Measurements from ENCODE around the gene BTRC. TPM values are rescaled to one million over a fixed set of nuclear protein-coding genes. Genes with fewer than 3 reads are reported as not detected.
A peak's percentile ranks its signal among the peaks of the same experiment; 100 is the strongest.

BTRC gene
- total RNA-seq, 1 donor from 2014 or later = 19.0 TPM

DNA sequence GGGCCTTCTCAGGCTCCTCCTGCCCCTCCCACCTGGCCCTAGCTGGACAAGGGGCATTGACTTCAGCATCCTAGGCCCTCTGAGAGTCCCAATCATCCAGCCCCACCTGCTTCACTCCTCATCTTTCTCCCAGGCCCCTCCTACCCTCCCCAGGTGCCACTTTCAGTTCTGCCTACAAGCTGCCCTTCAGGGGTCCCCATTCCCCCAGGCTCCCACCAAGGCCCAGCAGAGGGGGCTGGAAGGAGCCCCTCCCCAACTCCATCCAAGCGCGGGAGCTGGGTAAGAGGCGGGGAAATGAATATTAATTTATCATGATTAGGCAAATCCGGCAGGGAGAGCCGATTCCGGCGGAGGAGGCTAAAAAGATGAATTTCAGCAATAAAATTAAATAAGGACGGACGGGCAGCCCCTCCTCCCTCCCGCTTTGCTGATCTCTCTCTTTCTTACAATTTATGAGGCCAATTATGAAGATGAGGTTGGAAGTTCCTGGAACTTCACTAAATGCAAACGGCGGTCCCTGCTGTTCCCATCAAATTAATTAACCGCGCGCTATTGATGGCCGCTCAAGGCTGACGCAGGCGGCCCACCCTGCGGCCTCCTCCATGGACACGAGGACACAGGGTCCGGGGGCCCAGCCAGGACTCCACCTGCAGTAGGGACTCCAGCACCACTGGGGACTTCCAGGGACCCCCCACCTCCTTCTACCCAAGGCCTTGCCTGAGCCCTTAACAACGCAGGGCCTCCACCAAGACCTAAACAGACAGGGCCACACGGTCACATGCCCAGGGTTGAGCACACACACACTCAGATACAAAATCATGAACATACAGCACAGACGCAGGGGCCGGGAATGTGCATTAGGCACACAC lies 220.2 kb downstream of the BTRC start:
- Mint-ChIP-seq H3K27ac (no peak overlapping the region), H3K4me1 (peaks cover 8% of the 10 kb centered on the region), H3K9me3 (no peaks in the 10 kb centered on the region), H3K27me3 (peaks cover 8% of the 10 kb centered on the region), H3K4me3 (no peak overlapping the region), H3K36me3 (ENCODE audit: low read depth) (peaks cover 9% of the 10 kb centered on the region)
- no peak for DNase-seq
- intact Hi-C loops (cut with micrococcal nuclease) = no loop called here

DNA sequence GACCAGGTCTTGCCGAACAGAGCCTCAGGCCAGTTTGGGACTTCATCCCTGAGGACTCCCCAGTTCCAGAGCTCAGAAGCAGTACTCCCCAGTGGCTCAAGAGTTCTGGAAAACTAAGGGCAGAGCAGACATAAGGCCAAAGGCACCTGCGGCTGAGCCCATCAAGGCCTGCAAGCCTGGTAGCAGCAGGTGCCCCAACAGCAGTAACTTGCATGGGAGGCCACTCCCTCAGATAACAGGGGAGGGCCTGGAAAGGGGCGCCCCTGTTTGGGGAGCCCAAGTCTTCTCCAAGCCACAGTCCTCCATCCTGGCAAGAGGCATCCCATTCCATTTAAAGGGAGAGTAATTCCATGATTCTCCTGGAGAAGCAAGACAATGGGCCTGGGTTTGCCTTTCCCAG lies 221.1 kb downstream of the BTRC start:
- H3K4me1 Mint-ChIP-seq = no peaks in the 10 kb centered on the region
- intact Hi-C loops (cut with micrococcal nuclease) = no loop called here
- H3K36me3 Mint-ChIP-seq (ENCODE audit: low read depth) = peaks cover 11% of the 10 kb centered on the region
- no peak overlapping the region for H3K4me3 Mint-ChIP-seq
- H3K27ac Mint-ChIP-seq = no peak overlapping the region
- no peaks in the 10 kb centered on the region for H3K27me3 Mint-ChIP-seq
- DNase-seq = no peak
- no peaks in the 10 kb centered on the region for H3K9me3 Mint-ChIP-seq

DNA sequence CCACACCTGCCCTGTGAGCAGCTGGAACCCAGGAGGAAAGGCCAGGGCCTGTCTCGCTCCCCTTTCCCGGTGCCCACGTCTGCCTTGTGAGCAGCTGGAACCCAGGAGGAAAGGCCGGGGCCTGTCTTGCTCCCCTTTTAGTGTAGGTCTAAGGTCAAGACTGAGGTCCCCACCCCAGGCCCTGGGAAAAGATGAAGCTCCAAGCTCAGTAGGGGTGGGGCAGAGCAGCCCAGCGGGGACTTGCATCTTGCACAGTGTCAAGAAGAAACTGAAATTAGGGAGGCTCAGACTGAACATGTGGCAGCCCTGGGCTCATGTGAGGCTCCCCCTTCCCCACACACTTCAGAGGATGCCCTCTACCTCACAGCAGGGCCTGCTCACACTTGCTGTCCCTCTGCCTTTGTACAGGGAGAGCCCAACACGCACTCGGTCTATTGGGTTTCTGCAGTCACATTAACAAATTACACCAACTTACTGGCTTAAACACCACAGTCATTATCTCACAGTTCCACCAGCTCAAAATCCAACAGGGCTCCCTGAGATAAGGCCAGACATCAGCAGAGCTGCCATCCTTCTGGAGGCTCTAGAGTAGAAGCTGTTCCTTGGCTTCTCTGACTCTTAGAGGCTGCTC lies 221.7 kb downstream of the BTRC start:
- Mint-ChIP-seq H3K4me3 (no peak overlapping the region), H3K27me3 (no peaks in the 10 kb centered on the region), H3K36me3 (ENCODE audit: low read depth) (peaks cover 12% of the 10 kb centered on the region), H3K27ac (no peak overlapping the region), H3K4me1 (no peaks in the 10 kb centered on the region), H3K9me3 (no peaks in the 10 kb centered on the region)
- intact Hi-C loops (cut with micrococcal nuclease) = no loop called here
- no peak for DNase-seq

DNA sequence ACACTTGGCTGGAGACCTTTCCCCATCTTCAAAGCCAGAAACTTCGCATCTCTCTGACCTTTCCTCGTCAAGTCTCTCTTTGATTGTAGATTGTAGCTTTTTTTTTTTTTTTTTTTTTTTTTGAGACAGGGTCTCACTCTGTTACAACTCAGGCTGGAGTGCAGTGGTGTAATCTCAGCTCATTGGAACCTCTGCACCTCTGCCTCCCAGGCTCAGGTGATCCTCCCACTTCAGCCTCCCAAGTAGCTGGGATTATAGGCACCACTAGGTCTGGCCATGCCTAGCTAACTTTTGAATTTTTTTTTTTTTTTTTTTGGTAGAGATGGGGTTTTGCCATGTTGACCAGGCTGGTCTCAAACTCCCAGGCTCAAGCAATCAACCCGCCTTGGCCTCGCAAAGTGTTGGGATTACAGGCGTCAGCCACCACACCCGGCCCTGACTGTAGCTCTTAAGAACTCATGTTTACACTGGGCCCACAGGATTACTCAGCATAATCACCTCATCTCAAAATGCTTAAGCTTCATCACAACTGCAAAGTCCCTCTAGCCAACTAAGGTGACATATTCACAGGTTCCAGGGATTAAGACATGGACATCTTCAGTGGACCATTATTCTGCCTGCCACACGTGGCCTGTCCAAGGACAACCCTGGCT lies 222.4 kb downstream of the BTRC start:
- Mint-ChIP-seq H3K4me1 (no peaks in the 10 kb centered on the region), H3K27me3 (no peaks in the 10 kb centered on the region), H3K27ac (no peak overlapping the region), H3K9me3 (no peaks in the 10 kb centered on the region), H3K36me3 (ENCODE audit: low read depth) (peaks cover 13% of the 10 kb centered on the region), H3K4me3 (no peak overlapping the region)
- intact Hi-C loops (cut with micrococcal nuclease) = no loop called here
- DNase-seq = no peak

DNA sequence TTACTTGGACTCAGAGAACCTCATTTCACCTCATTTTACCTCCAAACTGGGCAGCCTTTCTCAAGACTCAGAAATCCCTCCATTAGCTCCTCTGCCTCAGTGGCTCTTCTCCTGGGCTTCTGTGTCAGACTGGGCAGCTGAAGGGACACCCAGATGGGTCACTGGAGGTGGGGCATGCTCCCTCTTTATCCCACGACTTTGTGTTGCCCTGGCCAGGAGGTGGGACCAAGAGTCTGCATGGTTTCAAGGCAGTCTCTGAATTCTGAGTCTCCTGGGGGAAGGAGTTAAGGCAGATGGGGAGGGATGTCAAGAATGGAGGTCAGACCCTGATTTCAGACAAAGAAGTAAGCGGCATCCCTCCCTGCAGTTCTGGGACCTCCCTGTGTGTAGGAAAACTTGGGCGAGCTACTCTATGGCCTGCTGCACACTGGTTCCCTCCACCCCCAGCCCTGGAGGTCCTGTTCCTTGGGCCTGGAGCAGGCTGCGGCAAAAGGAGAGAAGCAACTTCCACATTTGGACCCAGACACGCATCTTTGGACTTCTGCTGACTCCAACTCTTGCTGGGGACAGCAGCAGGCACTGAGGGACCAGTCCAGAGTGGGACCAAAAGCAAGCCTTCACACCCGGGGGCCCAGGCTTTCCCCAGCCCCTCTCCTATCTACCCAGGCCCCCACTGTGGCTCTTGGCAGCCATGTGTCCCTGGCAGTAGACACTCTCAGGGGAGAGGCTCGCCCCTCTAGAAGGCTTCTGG lies 223.3 kb downstream of the BTRC start:
- H3K27me3 Mint-ChIP-seq = no peaks in the 10 kb centered on the region
- no peak overlapping the region for H3K4me3 Mint-ChIP-seq
- no peaks in the 10 kb centered on the region for H3K4me1 Mint-ChIP-seq
- no peak for DNase-seq
- intact Hi-C loops (cut with micrococcal nuclease) = no loop called here
- no peaks in the 10 kb centered on the region for H3K9me3 Mint-ChIP-seq
- peaks cover 16% of the 10 kb centered on the region for H3K36me3 Mint-ChIP-seq (ENCODE audit: low read depth)
- H3K27ac Mint-ChIP-seq = no peak overlapping the region

DNA sequence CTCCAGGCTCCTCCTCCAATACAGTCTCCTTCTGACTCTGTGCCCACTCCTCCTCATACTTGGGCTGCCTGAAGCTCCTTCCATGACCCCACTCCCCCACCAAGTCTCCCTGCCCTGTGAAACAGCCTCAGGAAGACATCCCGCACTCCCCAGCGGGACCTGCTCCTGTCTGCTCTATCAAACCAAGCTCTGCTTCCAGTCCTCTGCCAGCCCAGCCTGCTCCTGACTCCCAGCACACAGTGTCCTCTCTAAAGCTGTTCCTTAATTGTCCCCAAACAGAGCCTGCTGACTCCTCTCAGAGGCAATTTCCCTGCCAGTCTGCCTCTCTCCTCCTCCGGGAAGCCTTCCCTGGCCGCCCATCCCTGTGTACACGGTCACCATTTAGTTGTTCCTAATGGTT lies 224.2 kb downstream of the BTRC start:
- intact Hi-C loops (cut with micrococcal nuclease) = no loop called here
- H3K36me3 Mint-ChIP-seq (ENCODE audit: low read depth) = peaks cover 19% of the 10 kb centered on the region
- H3K4me1 Mint-ChIP-seq = no peaks in the 10 kb centered on the region
- no peak for DNase-seq
- H3K27ac Mint-ChIP-seq = no peak overlapping the region
- no peaks in the 10 kb centered on the region for H3K27me3 Mint-ChIP-seq
- H3K4me3 Mint-ChIP-seq = no peak overlapping the region
- no peaks in the 10 kb centered on the region for H3K9me3 Mint-ChIP-seq

DNA sequence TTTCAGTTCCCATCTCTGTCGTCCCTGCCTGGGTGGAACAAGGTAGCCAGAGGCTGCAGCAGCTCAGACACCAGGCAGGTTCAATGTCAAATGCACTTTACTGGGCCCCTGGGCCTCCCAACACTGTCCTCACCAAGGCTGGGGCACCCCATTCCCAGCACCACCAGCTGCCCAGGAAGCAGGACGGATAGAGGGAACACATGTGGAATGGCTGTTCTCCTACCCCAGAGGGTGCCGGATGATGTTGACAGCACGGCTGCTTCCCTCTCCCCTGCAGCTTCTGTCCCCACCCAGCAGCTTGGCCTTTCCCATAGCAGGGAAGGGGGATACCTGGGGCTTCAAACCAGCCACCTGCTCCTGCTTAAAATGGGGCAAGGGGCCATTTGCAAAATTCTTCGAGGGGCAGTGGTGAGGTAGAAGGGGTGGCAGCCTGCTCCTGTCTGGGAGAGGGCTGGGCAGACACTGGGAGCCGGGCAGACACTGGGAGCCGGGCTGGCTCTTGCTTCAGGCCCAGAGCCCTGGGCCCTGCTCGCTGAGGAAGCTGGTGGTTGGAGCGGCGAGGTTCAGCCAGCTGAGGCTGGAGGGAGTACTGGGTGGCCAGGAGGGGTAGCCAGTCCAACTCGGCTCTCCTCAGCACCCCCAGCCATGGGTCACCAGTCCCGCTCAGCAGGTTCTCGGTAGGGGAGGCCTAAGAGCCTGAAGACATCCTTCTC lies 225.0 kb downstream of the BTRC start:
- Mint-ChIP-seq H3K9me3 (no peaks in the 10 kb centered on the region), H3K36me3 (ENCODE audit: low read depth) (peaks cover 22% of the 10 kb centered on the region), H3K4me1 (no peaks in the 10 kb centered on the region), H3K27me3 (no peaks in the 10 kb centered on the region), H3K27ac (no peak overlapping the region), H3K4me3 (no peak overlapping the region)
- intact Hi-C loops (cut with micrococcal nuclease) = no loop called here
- DNase-seq = no peak

DNA sequence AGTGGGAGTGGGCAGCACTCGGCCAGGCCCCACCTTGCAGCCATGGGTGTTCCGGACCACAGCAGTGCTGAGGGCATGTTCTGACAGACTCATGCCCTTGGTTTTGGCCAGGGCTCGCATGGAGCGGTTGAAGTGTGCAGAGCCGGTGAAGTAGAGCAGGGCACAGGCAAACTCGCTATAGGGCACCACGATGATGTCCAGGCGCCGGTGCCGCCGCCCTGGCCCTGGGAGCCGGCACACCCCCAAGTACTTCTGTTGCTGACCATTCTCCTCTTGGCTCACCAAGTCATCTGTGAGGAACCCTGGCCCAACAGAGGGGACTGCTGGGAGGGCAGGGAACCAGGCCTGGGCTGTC lies 225.5 kb downstream of the BTRC start:
- DNase-seq = no peak
- no peak overlapping the region for H3K4me3 Mint-ChIP-seq
- H3K36me3 Mint-ChIP-seq (ENCODE audit: low read depth) = peaks cover 25% of the 10 kb centered on the region
- no peaks in the 10 kb centered on the region for H3K27me3 Mint-ChIP-seq
- intact Hi-C loops (cut with micrococcal nuclease) = no loop called here
- H3K4me1 Mint-ChIP-seq = no peaks in the 10 kb centered on the region
- no peak overlapping the region for H3K27ac Mint-ChIP-seq
- no peaks in the 10 kb centered on the region for H3K9me3 Mint-ChIP-seq

DNA sequence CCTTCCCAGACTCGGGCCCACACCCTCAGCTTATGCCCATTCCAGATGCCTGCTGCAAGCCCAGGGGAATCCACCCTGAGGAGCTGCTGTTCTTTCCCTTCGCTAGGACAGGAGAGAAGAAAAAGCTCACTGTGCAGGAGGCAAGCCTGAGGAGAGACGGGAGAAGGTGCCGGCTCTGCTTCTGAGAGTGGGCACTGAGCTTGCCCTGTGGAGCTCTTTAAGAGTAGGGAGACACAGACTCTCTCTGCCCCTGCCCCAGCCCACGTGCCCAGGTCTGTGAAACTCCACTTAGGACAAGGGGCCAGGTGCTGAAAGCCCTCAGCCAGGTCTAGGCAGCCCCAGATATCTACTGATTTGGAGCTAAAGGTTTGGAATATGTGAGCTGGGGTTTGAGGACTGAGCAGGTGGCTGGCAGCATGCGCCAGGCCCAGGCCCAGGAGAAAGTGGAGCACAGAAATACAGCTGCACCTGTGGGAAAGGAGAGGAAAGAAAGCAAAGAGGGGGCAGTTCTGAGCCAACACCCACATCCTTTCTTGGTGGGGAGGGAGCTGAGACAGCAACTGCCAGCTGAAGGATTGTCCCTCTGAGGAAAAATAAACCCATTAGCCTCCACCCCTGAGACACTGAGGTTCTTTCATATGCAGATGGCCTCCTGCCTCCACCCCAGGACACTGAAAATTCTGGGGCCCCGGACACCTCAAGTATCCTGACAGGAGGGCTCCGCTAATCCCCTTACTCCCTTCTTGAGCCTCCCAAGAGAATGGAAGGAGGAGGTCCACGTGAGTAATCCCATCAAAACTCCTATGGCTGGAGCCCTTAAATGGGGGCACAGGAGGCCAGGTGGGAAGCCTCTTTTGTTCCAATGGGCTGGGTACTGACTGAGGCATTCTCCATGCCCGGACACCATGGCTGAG lies 226.8 kb downstream of the BTRC start:
- Mint-ChIP-seq H3K36me3 (ENCODE audit: low read depth) (peaks cover 25% of the 10 kb centered on the region), H3K4me3 (no peak overlapping the region), H3K9me3 (no peaks in the 10 kb centered on the region), H3K27ac (no peak overlapping the region), H3K4me1 (no peaks in the 10 kb centered on the region), H3K27me3 (no peaks in the 10 kb centered on the region)
- intact Hi-C loops (cut with micrococcal nuclease) = no loop called here
- DNase-seq = no peak

DNA sequence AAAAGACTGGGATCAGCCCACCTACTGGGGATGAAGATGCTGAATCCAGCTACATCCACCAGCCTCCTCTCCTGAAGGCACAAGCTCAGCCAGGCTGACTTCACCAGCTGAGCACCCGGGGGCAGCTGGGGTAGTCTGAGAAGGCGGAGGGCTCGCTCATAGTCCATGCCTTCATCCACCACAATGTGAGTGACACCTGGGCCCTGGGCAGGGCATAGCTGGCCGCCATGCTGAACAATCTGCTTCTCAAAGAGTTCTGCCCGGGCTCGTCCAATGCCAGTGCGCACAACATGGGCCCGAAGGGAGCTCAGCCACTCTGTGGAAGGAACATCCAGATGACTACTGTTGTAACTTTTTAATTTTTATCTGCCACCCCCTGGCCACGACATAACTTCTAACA lies 231.9 kb downstream of the BTRC start:
- H3K9me3 Mint-ChIP-seq = no peaks in the 10 kb centered on the region
- no peaks in the 10 kb centered on the region for H3K27me3 Mint-ChIP-seq
- intact Hi-C loops (cut with micrococcal nuclease) = loop anchor here (5.0 kb wide), 2 partner anchors 106 to 196 kb away; partner anchors contain the start of gene NPM3
- DNase-seq = no peak
- no peak overlapping the region for H3K27ac Mint-ChIP-seq
- peaks cover 18% of the 10 kb centered on the region for H3K4me1 Mint-ChIP-seq
- H3K4me3 Mint-ChIP-seq = no peak overlapping the region
- H3K36me3 Mint-ChIP-seq (ENCODE audit: low read depth) = peaks cover 17% of the 10 kb centered on the region

DNA sequence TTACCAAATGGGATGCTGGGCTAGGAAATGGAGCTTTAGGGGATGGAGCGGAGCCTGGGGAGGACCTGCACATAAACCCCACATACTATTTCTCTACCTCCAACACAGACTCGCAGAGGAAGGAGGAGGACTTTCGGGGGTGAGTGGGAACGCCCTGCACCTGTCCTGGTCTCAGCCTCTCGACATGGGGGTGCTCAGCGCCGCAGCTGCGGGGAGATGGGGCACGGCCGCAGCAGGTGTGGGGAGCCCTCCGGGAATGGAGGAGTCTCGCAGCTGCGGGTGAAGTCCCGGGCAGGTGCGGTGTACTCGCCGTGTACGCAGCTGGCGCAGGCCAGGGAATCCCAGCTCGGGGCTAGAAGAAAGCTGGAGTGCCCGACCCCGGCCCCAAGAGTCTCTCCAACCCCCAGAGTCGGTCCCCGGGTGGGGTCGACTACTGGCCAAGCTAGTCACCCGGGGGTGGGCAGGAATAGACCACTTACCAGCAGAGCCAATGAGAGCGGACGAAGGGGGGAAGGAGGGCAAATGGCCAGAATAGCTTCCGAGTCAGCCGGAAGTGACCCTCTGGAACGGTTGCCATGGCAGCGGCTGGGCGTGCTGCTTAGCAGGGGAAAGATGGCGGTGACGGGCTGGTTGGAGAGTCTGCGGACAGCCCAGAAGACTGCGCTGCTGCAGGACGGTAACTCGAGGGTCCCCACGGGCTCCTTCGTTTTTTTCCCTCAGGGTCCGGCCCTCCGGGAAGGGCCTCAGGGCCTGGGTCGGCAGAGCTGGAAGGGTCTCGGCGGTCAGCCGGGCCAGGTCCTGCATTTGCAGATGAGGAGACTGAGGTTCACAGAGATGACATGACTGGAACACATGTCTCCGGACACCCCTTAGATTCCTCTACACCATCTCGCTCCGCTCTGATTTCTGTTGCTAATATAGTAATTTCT lies 234.0 kb downstream of the BTRC start, which contains the start of the genes DPCD and POLL:
DPCD (plus strand) TSS at position 597 of the 929 bp plus-strand sequence; CDS start at position 613, 16 bp downstream.
POLL (minus strand) TSS at position 533 of the 929 bp plus-strand sequence. CDS start 897 bp downstream, outside the sequence.
- Mint-ChIP-seq H3K4me3 (peak within 1 kb of the TSS; percentile 95), H3K27ac (peak within 1 kb of the TSS; percentile 86), H3K4me1 (peaks cover 18% of the 10 kb centered on the region), H3K9me3 (no peaks in the 10 kb centered on the region), H3K27me3 (no peaks in the 10 kb centered on the region), H3K36me3 (ENCODE audit: low read depth) (peaks cover 10% of the 10 kb centered on the region)
- peak; percentile 97 for DNase-seq
- intact Hi-C loops (cut with micrococcal nuclease) = loop anchor here (1.0 to 5.0 kb wide), 3 partner anchors 104 to 235 kb away; partner anchors contain the start of gene NPM3
